Breast epithelium (tissue), 4 donors: ENCODE data around the gene PRKX. TPM values are rescaled to one million over a fixed set of nuclear protein-coding genes. Genes with fewer than 3 reads are reported as not detected.
A peak's percentile ranks its signal among the peaks of the same experiment; 100 is the strongest.
"Not testable (repeated sequence)": the region's sequence is repeated elsewhere in the genome, so short reads cannot be mapped to it uniquely, and the experiment has no call there.

Experiments
- DNase-seq, 2 donors: peaks; one replicate each; pipeline ENCODE4 v3.0.0-alpha.2; 2019; ENCODE audit warnings: low spot score in 2 of 2
- H3K27ac ChIP-seq, 2 donors: fragments of 200-600 bp; sonication (generic) in 1 of 2; one replicate each; pipeline ENCODE4 v1.5.1; 2016 to 2019; ENCODE audit warnings: mild to moderate bottlenecking in 1 of 2
- H3K27me3 ChIP-seq, 2 donors: fragments of 200-600 bp; sonication (generic) in 1 of 2; one replicate each; pipeline versions ENCODE4 v1.5.1 to v1.6.0; 2017 to 2019; ENCODE audit warnings: control low read depth in 1 of 2, mild to moderate bottlenecking in 1 of 2
- H3K36me3 ChIP-seq: fragments of 200-600 bp; one replicate; pipeline ENCODE4 v1.5.1; 2019
- H3K4me1 ChIP-seq, 2 donors: fragments of 200-600 bp; sonication (generic); one replicate each; pipeline ENCODE4 v1.5.1; 2016 to 2019; ENCODE audit warnings: control low read depth in 1 of 2
- H3K4me3 ChIP-seq, 3 donors: fragments of 200-600 bp; sonication (generic); 1 replicate in 2 of 3; 2 replicates in 1 of 3; pipeline ENCODE4 v1.5.1; 2016 to 2019; ENCODE audit warnings: mild to moderate bottlenecking in 3 of 3, moderate library complexity in 2 of 3
- H3K9me3 ChIP-seq, 2 donors: fragments of 200-600 bp; sonication (generic) in 1 of 2; one replicate each; pipeline ENCODE4 v1.5.1; 2016 to 2019; ENCODE audit warnings: control low read depth in 1 of 2
- POLR2A ChIP-seq: fragments of 450-650 bp; IDR thresholded peaks from one replicate; pipeline ENCODE4 v1.6.1; 2016; ENCODE audit warnings: antibody characterized with exemption, mild to moderate bottlenecking, moderate library complexity
- POLR2AphosphoS5 ChIP-seq, 3 donors: sonication (generic); formaldehyde crosslinking; IDR thresholded peaks; one replicate each; pipeline ENCODE4 v1.6.1; 2017; ENCODE audit warnings: antibody characterized with exemption in 3 of 3
- intact Hi-C: fragments of 100-400 bp; cut with DNase I; formaldehyde crosslinking; loops from one replicate; pipeline ENCODE4 v1.15.1; 2023; ENCODE audit warnings: low total_unique reads
- total RNA-seq, 3 donors: library from RNA; depleted of rRNA; stranded (reverse); fragments of >200 nt; gene quantifications; one replicate each; pipeline ENCODE4 v1.1.0, GENCODE V29; 2016
- TF ChIP-seq, protein P1 (sequence below), 3 donors: fragments of 450-650 bp; IDR thresholded peaks; one replicate each; pipeline ENCODE4 v1.5.1; 2016 to 2017; ENCODE audit warnings: antibody characterized with exemption in 3 of 3, mild to moderate bottlenecking in 3 of 3, moderate library complexity in 3 of 3

The PRKX gene
- total RNA-seq, 3 donors from 2014 or later: 9.4 to 28.5 (median 27.1) TPM

DNA sequence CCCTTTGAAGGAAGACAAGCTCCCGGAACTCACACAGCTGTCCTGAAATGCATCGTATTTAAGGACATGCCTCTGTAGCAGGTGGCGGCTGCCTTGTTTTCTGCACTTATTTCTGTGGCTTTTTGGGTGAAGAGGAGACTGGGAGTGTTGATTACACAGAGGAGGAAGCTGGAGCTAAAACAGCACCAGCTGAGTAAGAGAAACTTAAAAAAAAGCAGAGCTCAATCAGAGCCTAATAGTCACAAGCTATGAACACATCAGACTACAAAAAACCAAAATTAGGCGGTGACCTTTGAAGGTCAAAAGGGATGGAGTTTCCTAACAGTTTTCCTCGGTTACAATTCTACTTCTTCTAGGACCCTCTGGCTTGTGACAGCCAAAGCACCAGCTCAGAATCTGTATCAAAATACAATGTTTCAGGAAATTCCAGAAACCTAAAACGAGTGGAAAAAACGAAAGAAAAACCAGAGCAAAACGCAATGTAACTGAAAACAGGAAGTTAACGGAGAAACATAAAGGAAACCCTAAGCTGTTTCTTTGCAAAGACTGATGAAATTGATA is 13.5 kb downstream of the PRKX start:
- TF ChIP-seq POLR2AphosphoS5 (IDR thresholded peaks at IDR 0.05) (no peak), POLR2A (no peak)
- TF ChIP-seq, protein P1, sequence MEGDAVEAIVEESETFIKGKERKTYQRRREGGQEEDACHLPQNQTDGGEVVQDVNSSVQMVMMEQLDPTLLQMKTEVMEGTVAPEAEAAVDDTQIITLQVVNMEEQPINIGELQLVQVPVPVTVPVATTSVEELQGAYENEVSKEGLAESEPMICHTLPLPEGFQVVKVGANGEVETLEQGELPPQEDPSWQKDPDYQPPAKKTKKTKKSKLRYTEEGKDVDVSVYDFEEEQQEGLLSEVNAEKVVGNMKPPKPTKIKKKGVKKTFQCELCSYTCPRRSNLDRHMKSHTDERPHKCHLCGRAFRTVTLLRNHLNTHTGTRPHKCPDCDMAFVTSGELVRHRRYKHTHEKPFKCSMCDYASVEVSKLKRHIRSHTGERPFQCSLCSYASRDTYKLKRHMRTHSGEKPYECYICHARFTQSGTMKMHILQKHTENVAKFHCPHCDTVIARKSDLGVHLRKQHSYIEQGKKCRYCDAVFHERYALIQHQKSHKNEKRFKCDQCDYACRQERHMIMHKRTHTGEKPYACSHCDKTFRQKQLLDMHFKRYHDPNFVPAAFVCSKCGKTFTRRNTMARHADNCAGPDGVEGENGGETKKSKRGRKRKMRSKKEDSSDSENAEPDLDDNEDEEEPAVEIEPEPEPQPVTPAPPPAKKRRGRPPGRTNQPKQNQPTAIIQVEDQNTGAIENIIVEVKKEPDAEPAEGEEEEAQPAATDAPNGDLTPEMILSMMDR (IDR thresholded peaks at IDR 0.05): no peak
- Histone ChIP-seq H3K4me3 (peak overlapping the region; percentile 23 to 48 (median 32)), H3K27me3 (no peaks in the 10 kb centered on the region), H3K9me3 (no peaks in the 10 kb centered on the region), H3K4me1 (no peaks in the 10 kb centered on the region), H3K27ac (peak overlapping the region; percentile 65 to 69), H3K36me3 (no peaks in the 10 kb centered on the region)
- intact Hi-C loops: no loop called here
- DNase-seq: no peak

DNA sequence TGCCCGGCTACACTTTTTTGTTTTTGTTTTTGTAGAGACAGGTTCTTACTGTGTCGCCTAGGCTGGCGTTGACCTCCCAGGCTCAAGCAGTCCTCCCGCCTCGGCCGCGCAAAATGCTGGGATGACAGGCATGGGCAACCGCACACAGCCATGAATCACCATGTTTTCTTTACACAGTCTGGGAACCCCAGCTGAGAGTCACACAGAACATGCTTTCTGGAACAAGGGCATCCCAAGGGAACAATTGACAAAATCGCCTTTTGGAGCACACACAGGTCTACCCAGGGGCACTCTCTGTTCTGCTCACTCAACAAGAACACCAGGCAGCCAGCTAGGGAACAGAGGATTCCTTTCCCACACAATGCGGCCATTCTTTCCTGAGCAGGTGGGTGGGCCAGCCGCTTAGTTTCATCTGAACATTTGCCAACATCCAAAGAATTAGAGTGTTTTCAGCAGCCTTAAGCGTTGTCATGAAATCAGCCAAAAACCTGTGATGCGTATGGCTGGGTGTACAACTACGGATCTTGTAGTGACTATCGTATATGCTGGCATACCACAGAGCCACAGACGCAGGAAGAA is 15.7 kb downstream of the PRKX start:
- intact Hi-C loops: no loop called here
- Histone ChIP-seq H3K9me3 (no peaks in the 10 kb centered on the region), H3K4me3 (peak overlapping the region in 2 of 3 donors; percentile 23 to 24), H3K27ac (peak overlapping the region; percentile 62 to 78), H3K4me1 (no peaks in the 10 kb centered on the region), H3K36me3 (no peaks in the 10 kb centered on the region), H3K27me3 (no peaks in the 10 kb centered on the region)
- DNase-seq: peak; percentile 53 to 81
- peak in 2 of 3 donors; percentile 19 to 48 for TF ChIP-seq POLR2AphosphoS5 (IDR thresholded peaks at IDR 0.05)
- TF ChIP-seq, protein P1 (IDR thresholded peaks at IDR 0.05): no peak

DNA sequence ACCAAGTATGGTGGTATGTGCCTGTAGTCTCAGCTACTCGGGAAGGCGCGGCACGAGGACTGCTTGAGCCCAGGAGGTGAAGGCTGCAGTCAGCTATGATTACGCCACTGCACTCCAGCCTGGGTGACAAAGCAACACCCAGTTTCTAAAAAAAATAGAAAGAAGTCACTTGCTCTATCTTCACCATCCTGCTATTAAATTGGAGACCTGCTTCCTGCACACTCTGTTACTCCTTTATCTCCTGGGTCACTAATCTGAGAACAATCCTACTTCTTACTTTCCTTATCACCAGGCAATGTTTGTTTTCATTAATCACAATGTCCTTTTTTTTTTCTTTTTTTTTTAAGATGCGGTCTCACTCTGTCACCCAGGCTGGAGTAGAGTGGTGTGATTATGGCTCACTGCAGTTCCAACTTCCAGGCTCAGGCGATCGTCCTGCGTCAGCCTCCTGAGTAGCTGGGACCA is 16.2 kb downstream of the PRKX start:
- Histone ChIP-seq H3K4me1 (no peaks in the 10 kb centered on the region), H3K9me3 (no peaks in the 10 kb centered on the region), H3K27me3 (no peaks in the 10 kb centered on the region), H3K36me3 (no peaks in the 10 kb centered on the region), H3K27ac (peak overlapping the region; percentile 77 to 78), H3K4me3 (peak overlapping the region in 2 of 3 donors; percentile 23 to 24)
- intact Hi-C loops: no loop called here
- no peak for DNase-seq
- no peak for TF ChIP-seq POLR2AphosphoS5 (IDR thresholded peaks at IDR 0.05)
- TF ChIP-seq, protein P1 (IDR thresholded peaks at IDR 0.05): no peak
- TF ChIP-seq POLR2A: no peak

DNA sequence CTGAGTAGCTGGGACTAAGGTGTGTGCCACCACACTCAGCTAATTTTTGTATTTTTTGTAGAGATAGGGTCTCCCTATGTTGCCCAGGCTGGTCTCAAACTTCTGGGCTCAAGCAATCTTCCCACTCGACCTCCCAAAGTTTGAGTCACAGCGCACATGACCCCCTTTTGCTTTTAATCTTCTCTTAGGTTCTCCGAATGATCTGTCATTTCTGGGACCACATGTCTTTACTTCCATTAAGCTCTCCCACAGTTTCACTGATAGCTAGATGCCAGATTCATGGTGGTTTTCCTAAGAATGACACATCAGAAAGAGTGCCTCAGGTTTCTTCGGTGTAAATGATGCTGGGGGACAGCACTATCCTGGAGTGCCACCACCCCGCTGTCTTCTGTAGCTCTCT is 17.9 kb downstream of the PRKX start:
- Histone ChIP-seq H3K36me3 (no peaks in the 10 kb centered on the region), H3K27ac (no peak overlapping the region), H3K4me1 (no peaks in the 10 kb centered on the region), H3K4me3 (no peak overlapping the region), H3K27me3 (no peaks in the 10 kb centered on the region), H3K9me3 (no peaks in the 10 kb centered on the region)
- DNase-seq: no peak
- TF ChIP-seq POLR2AphosphoS5 (IDR thresholded peaks at IDR 0.05) (no peak), POLR2A (no peak)
- TF ChIP-seq, protein P1 (IDR thresholded peaks at IDR 0.05): no peak
- intact Hi-C loops: no loop called here

DNA sequence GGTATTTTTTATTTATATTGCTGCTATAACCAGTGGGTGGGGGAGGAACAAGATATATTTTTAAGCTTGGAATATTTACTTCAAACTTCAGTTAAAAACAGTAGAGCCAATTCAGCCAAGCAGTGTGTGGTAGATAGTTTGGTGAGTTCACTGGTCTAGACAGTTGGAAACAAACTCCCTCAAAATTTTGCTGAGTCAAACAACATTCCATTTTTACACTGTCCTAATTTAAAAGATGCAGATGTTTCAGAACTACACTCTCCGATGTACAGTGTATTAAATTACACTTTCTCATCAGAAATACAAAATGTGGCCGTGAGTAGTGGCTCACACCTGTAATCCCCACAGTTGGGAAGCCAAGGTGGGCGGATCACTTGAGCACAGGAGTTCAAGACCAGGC is 23.3 kb downstream of the PRKX start:
- TF ChIP-seq POLR2AphosphoS5 (IDR thresholded peaks at IDR 0.05): no peak
- TF ChIP-seq, protein P1 (IDR thresholded peaks at IDR 0.05): no peak
- Histone ChIP-seq H3K36me3 (no peaks in the 10 kb centered on the region), H3K4me1 (no peaks in the 10 kb centered on the region), H3K9me3 (no peaks in the 10 kb centered on the region), H3K27ac (no peak overlapping the region), H3K27me3 (no peaks in the 10 kb centered on the region), H3K4me3 (no peak overlapping the region)
- no peak for DNase-seq
- intact Hi-C loops: no loop called here

DNA sequence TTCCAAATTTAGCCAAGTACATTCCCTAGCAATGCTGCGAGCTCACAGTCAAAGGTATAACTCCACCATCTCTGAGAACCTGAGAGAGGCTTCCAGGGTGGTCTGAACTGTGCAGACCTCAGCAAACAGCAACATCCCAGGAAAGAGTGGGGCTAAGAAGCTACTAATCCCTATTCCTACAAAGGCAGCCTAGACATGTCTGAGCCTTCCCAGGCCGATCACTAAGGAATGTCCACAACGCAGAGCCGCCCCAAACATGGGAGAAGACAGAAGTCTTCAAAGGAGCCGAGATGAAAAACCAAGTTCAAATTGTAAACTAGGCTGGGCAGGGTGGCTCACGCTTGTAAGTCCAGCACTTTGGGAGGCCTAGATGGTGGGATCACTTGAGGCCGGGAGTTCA is 30.2 kb downstream of the PRKX start:
- DNase-seq, H3K36me3 ChIP-seq, intact Hi-C loops, H3K9me3 ChIP-seq, H3K4me1 ChIP-seq, H3K27me3 ChIP-seq, H3K27ac ChIP-seq, H3K4me3 ChIP-seq: not testable (repeated sequence)
